Left renal cortex interstitium (tissue), 4 donors: ENCODE data around the gene CTTNBP2. TPM values are rescaled to one million over a fixed set of nuclear protein-coding genes. Genes with fewer than 3 reads are reported as not detected.

Experiments
- DNase-seq, 4 donors: peaks; one replicate each; pipeline ENCODE4 v3.0.0-alpha.2; 2013; ENCODE audit warnings: low read depth in 4 of 4, low spot score in 2 of 4, missing footprints in 1 of 4
- polyA plus RNA-seq, 4 donors: library from polyadenylated mRNA; unstranded; fragments of 120-200 nt; gene quantifications; one replicate each; pipeline ENCODE4 v1.2.1, GENCODE V29; 2013; ENCODE audit not compliant: insufficient read length in 4 of 4

The CTTNBP2 gene
- polyA plus RNA-seq, 4 donors: 23.2 to 34.1 (median 25.8) TPM

- no peak for DNase-seq
Observed at GRCh38 chr7:117791877-117792780, 81.1 kb downstream of the CTTNBP2 start.

- DNase-seq: no peak
Observed at GRCh38 chr7:117790731-117791130, 82.5 kb downstream of the CTTNBP2 start.

GRCh38 chr7:117790251-117790650 lies 83.0 kb downstream of the CTTNBP2 start:
- DNase-seq: no peak

GRCh38 chr7:117785431-117785830 lies 87.8 kb downstream of the CTTNBP2 start:
- no peak for DNase-seq

DNA sequence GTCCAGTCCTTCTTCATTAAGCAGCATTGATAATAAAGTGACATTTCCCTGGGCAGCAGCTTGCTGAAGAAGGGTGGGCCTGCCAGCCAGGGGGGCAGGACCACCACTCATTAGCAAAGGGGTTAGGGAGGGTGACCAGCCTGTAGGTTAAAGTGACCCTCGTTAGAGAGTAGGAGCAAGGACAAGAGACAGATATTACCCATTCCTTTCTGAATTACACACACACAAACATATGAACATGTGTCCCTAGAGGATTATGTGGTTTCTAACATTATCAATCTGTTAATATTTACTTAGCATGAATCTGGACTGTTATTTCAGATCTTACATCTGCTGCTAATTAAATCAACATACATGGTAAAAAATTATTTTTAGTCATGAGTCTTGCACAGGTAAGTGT lies 88.9 kb downstream of the CTTNBP2 start:
- DNase-seq: no peak

DNA sequence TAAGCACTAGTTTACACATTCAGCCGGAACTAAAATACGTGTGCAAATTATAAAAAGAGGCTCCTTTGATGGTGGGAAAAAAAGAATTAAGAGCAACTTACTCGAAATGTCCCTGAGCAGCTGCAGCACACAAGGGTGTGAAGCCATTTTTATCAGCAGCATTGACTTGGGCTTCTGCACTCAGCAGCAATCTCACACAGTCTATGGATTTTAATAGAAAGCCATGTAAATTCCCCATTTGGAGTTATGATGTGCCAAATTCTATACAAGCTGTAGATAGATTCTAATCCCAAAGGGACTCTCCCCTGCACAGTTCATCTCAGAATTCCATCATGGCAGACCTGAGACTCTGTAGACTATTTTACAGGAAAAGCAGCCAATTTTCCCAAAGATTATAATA lies 90.5 kb downstream of the CTTNBP2 start:
- DNase-seq: no peak

DNA sequence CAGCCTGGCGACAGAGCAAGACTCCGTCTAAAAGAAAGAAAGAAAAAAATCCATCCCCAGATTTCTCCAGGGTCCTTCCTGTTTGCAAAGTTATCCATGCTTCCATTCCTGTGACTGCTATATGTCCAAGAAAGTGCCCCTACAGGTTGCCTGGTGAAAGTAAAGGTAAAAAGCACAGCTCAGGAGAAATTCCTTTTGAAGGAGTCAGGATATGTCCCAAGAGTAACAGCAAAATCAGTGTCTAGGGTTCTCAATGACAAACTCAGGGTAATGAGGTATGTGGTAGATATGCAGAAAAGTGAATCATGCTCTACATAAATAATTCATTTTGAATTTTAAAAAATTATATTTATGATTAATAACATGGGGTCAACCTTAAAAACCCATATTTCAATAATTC lies 91.5 kb downstream of the CTTNBP2 start:
- no peak for DNase-seq

DNA sequence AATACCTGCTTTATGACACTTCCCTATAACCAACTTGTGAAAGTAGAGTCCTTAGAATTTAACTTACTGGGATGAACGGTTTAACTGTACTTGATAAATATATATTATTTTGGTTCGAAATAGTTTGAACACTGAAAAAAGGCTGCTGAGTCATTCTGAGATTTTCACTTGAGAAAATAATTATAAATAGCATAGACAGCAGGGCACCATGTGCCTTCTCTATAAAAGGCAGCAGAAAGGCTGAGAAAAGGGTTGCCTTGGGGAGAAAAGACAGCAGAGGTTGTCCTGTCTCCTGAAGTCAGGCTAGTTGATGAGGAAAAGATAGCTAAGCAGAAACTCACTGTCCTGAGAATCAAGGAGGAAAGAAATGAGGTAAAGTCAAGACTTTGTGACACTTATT lies 92.4 kb downstream of the CTTNBP2 start:
- DNase-seq: no peak

DNA sequence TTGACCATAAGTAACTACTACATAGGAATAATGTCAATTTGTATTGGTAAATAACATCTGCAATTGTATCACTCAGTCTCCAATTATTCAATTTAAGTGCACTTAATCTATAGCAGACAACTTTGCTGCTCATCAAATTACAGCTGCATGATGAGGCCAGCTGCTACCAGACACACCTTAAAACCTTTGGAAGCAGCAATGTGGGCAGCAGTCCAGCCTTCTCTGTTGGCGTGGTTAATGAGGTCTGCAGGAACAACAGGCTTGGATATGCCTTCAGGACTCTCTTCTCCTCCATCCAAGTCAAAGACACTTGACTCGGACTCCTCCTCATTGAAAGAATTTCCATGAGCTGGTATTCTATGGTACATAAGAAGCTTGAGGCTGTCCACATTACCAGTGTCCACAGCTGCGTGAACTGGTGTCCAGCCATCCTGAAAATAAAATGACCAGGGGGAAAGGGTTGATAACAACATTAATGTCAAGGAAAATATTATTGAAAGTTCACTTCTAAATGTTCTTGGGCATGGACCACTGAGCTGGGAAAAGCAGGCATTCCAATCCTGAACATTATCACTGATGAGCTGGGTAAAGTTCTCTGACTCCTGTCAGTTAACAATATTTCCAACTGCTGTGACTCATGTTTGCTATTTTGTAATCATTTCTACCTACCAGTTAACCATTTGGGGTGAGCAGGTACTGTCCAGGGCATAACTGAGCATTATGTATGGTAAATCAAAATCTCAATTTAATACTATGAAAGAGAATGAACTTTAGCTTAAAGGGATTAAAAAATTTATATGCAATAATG lies 95.7 kb downstream of the CTTNBP2 start:
- no peak for DNase-seq

DNA sequence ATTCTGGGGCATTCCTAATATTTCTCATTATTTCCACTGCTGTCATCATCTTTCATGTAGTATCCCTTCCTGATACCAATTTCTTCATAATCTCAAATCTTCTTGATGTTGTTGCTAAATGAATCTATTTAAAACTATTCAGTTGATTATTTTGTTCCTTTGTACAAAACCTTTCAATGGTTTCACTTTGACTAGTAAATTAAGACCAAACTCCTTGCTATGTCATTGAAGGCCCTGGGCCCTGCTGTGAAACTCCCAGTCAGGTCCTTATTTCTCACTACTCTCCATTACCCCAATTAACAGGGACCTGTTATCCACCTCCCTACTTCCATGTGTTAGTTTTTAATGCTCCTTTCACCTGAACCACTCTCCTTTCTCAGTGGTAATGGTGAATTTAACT lies 97.0 kb downstream of the CTTNBP2 start:
- DNase-seq: no peak

- no peak for DNase-seq
Observed at GRCh38 chr7:117775801-117776200, 97.4 kb downstream of the CTTNBP2 start.

GRCh38 chr7:117774943-117775342 lies 98.3 kb downstream of the CTTNBP2 start:
- no peak for DNase-seq

- DNase-seq: no peak
Observed at GRCh38 chr7:117772421-117772820, 100.8 kb downstream of the CTTNBP2 start.

- DNase-seq: no peak
Observed at GRCh38 chr7:117771756-117772155, 101.5 kb downstream of the CTTNBP2 start.

- no peak for DNase-seq
Observed at GRCh38 chr7:117769085-117769484, 104.2 kb downstream of the CTTNBP2 start.

DNA sequence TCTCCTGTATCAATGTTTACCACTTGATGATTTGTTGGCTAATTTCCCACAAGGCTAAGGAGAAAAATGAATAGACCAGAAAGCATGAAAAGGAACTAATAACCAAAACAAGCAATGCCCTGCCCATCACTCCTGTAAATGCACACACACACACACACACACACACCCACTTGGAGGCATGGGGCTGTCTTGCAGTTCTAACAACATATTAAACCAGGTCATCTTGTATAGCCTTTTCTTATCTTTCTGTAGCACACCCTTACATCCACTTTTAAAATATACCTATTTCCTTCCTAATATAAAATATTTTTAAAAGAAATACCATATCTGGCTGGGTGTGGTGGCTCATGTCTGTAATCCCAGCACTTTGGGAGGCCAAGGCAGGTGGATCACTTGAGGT lies 105.3 kb downstream of the CTTNBP2 start:
- DNase-seq: no peak

- DNase-seq: no peak
Observed at GRCh38 chr7:117766913-117767312, 106.3 kb downstream of the CTTNBP2 start.

GRCh38 chr7:117764031-117764430 lies 109.2 kb downstream of the CTTNBP2 start:
- no peak for DNase-seq

DNA sequence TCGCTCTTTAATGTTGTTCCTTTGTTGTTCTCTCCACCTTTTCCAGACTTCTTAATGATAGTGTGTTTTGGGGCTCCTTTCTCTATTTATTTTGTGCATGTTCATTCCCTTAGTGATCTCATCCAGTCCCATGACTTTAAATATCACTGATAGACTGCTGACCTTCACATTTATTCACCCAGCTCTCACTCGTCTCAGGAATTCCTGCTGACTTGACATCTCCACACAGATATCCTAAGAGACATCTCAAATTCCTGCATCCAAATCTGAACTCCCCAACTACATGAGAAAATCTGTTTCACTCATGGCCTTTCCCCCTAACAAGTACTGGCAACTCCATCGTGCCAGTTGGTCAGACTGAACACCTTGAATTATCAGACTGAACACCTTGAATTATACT lies 111.2 kb downstream of the CTTNBP2 start:
- no peak for DNase-seq

- no peak for DNase-seq
Observed at GRCh38 chr7:117759950-117760640, 113.1 kb downstream of the CTTNBP2 start.

GRCh38 chr7:117757440-117757839 lies 115.8 kb downstream of the CTTNBP2 start:
- DNase-seq: no peak
